Neural cell (in vitro differentiated cells): Measurements from ENCODE around the gene TNKS1BP1. TPM values are rescaled to one million over a fixed set of nuclear protein-coding genes. Genes with fewer than 3 reads are reported as not detected.

ENCODE experiments used
- H2AFZ ChIP-seq: fragments of 200-600, 300-800 bp; sonication (generic), shearing (Covaris generic); 2 replicates; pipeline ENCODE4 v1.6.0; 2014; ENCODE audit warnings: low read depth, mild to moderate bottlenecking, antibody characterized with exemption, low read length, moderate library complexity
- H3F3A ChIP-seq: fragments of 200-600 bp; shearing (Covaris generic); 2 replicates; pipeline ENCODE4 v1.6.1; 2016; ENCODE audit warnings: mild to moderate bottlenecking, moderate library complexity, mixed read lengths, antibody characterized with exemption, low read length; ENCODE audit not compliant: insufficient read depth, poor library complexity, severe bottlenecking
- H3K27ac ChIP-seq: fragments of 200-600, 300-800 bp; sonication (generic), shearing (Covaris generic); 2 replicates; pipeline ENCODE4 v1.5.1; 2014; ENCODE audit warnings: mild to moderate bottlenecking, low read length, moderate library complexity
- H3K27me3 ChIP-seq: fragments of 300-800, 200-600 bp; sonication (generic), shearing (Covaris generic); 2 replicates; pipeline ENCODE4 v1.6.0; 2014; ENCODE audit warnings: mild to moderate bottlenecking, low read depth, low read length, moderate library complexity; ENCODE audit not compliant: insufficient read depth
- H3K36me3 ChIP-seq: fragments of 300-800, 200-600 bp; sonication (generic), shearing (Covaris generic); 2 replicates; pipeline ENCODE4 v1.5.1; 2014; ENCODE audit warnings: mild to moderate bottlenecking, antibody characterized with exemption, low read length, moderate library complexity; ENCODE audit not compliant: insufficient read depth
- H3K4me2 ChIP-seq: fragments of 300-800, 200-600 bp; sonication (generic), shearing (Covaris generic); 2 replicates; pipeline ENCODE4 v1.6.0; 2014; ENCODE audit warnings: mild to moderate bottlenecking, low read length
- H3K4me3 ChIP-seq: fragments of 300-800, 200-600 bp; sonication (generic), shearing (Covaris generic); 2 replicates; pipeline ENCODE4 v1.5.1; 2014; ENCODE audit warnings: mild to moderate bottlenecking, low read length, moderate library complexity
- H3K79me2 ChIP-seq: fragments of 200-600 bp; shearing (Covaris generic); replicated peaks from 2 replicates; pipeline ENCODE4 v1.6.0; 2014; ENCODE audit warnings: mild to moderate bottlenecking, low read length, moderate library complexity; ENCODE audit not compliant: insufficient read depth
- H3K9ac ChIP-seq: fragments of 300-800, 200-600 bp; sonication (generic), shearing (Covaris generic); 2 replicates; pipeline ENCODE4 v1.6.1; 2016; ENCODE audit warnings: mild to moderate bottlenecking, low read length, mixed read lengths
- H3K9me2 ChIP-seq: fragments of 200-600 bp; shearing (Covaris generic); 2 replicates; pipeline ENCODE4 v1.6.1; 2016; ENCODE audit warnings: mild to moderate bottlenecking, low read length, mixed read lengths; ENCODE audit not compliant: insufficient read depth
- H3K9me3 ChIP-seq: fragments of 200-600, 300-800 bp; sonication (generic), shearing (Covaris generic); 2 replicates; pipeline ENCODE4 v1.6.1; 2016; ENCODE audit warnings: mild to moderate bottlenecking, mixed run types, low read length, moderate library complexity, mixed read lengths
- H4K20me1 ChIP-seq: fragments of 200-600 bp; shearing (Covaris generic); 2 replicates; pipeline ENCODE4 v1.6.1; 2016; ENCODE audit warnings: mild to moderate bottlenecking, mixed run types; ENCODE audit not compliant: insufficient read depth
- EP300 ChIP-seq: fragments of 450-650 bp; conservative IDR thresholded peaks from 2 replicates; pipeline ENCODE4 v1.6.1; 2014; ENCODE audit warnings: antibody characterized with exemption, mild to moderate bottlenecking, moderate library complexity; ENCODE audit not compliant: poor library complexity, severe bottlenecking
- EZH2 ChIP-seq: fragments of 200-600, 300-800 bp; shearing (Covaris generic), sonication (generic); IDR thresholded peaks from 2 replicates; pipeline ENCODE4 v1.6.1; 2014; ENCODE audit warnings: antibody characterized with exemption, low read length, borderline replicate concordance, mild to moderate bottlenecking; ENCODE audit not compliant: insufficient read depth, poor library complexity, severe bottlenecking
- MXI1 ChIP-seq: fragments of 450-650 bp; conservative IDR thresholded peaks from 2 replicates; pipeline ENCODE4 v1.6.1; 2014; ENCODE audit warnings: antibody characterized with exemption, mild to moderate bottlenecking; ENCODE audit not compliant: poor library complexity, severe bottlenecking
- POLR2AphosphoS5 ChIP-seq: IDR thresholded peaks from 2 replicates; pipeline ENCODE4 v1.6.1; 2012
- RAD21 ChIP-seq: fragments of 450-650 bp; conservative IDR thresholded peaks from 2 replicates; pipeline ENCODE4 v1.6.1; 2014; ENCODE audit warnings: antibody characterized with exemption, mild to moderate bottlenecking, moderate library complexity
- SMC3 ChIP-seq: fragments of 450-650 bp; conservative IDR thresholded peaks from 2 replicates; pipeline ENCODE4 v1.6.1; 2014; ENCODE audit warnings: antibody characterized with exemption, mild to moderate bottlenecking, moderate library complexity; ENCODE audit not compliant: poor library complexity
- TAF1 ChIP-seq: IDR thresholded peaks from 2 replicates; pipeline ENCODE4 v1.6.1; 2012; ENCODE audit warnings: low read depth
- polyA plus RNA-seq: library from polyadenylated mRNA; depleted of rRNA; stranded (reverse); fragments of >200 nt; gene quantifications from 2 replicates; pipeline ENCODE4 v1.2.3, GENCODE V29; 2014
- TF ChIP-seq, protein P1 (sequence below): IDR thresholded peaks from 2 replicates; pipeline ENCODE4 v1.6.1; 2012; ENCODE audit warnings: borderline replicate concordance
- TF ChIP-seq, protein P2 (sequence below): fragments of 450-650 bp; IDR thresholded peaks from 2 replicates; pipeline ENCODE4 v1.5.1; 2014; ENCODE audit warnings: antibody characterized with exemption, mild to moderate bottlenecking, moderate library complexity; ENCODE audit not compliant: poor library complexity, severe bottlenecking

TNKS1BP1 gene
- polyA plus RNA-seq, 1 donor from 2014 or later: 8.9 TPM

DNA sequence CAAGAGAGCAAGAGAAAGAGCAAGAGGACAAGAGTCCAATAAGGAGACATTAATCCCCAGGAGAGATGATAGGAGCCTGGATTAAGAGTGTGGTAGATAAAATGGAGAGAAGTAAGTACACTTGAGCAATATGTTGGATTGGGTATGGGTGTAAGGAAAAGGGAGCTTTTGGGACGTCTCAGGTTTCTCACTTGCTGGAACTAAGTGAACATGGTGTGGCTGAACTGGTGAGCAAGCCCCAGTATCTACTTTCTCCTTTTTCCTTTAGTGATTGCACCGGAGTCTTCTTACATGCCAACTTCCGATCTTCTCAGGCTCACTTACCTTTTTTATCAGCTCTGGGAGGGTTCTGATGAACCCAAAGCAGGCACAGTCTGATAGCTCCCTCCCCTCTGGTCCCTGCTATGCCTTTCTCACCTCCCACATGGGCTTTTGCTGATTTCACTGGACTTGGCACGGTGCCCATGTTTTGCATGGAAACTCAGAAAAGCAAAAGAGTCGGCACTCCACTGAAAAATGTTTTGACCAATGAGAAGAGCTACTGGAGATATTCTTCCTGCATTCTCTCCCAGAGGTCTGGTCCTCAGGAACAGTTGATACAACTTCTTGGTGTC lies 73.2 kb downstream of the TNKS1BP1 start:
- TF ChIP-seq TAF1 (no peak), RAD21 (no peak), EP300 (no peak), EZH2 (no peak), POLR2AphosphoS5 (no peak), SMC3 (no peak), MXI1 (no peak)
- TF ChIP-seq, protein P1, sequence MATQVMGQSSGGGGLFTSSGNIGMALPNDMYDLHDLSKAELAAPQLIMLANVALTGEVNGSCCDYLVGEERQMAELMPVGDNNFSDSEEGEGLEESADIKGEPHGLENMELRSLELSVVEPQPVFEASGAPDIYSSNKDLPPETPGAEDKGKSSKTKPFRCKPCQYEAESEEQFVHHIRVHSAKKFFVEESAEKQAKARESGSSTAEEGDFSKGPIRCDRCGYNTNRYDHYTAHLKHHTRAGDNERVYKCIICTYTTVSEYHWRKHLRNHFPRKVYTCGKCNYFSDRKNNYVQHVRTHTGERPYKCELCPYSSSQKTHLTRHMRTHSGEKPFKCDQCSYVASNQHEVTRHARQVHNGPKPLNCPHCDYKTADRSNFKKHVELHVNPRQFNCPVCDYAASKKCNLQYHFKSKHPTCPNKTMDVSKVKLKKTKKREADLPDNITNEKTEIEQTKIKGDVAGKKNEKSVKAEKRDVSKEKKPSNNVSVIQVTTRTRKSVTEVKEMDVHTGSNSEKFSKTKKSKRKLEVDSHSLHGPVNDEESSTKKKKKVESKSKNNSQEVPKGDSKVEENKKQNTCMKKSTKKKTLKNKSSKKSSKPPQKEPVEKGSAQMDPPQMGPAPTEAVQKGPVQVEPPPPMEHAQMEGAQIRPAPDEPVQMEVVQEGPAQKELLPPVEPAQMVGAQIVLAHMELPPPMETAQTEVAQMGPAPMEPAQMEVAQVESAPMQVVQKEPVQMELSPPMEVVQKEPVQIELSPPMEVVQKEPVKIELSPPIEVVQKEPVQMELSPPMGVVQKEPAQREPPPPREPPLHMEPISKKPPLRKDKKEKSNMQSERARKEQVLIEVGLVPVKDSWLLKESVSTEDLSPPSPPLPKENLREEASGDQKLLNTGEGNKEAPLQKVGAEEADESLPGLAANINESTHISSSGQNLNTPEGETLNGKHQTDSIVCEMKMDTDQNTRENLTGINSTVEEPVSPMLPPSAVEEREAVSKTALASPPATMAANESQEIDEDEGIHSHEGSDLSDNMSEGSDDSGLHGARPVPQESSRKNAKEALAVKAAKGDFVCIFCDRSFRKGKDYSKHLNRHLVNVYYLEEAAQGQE: no peak
- TF ChIP-seq, protein P2, sequence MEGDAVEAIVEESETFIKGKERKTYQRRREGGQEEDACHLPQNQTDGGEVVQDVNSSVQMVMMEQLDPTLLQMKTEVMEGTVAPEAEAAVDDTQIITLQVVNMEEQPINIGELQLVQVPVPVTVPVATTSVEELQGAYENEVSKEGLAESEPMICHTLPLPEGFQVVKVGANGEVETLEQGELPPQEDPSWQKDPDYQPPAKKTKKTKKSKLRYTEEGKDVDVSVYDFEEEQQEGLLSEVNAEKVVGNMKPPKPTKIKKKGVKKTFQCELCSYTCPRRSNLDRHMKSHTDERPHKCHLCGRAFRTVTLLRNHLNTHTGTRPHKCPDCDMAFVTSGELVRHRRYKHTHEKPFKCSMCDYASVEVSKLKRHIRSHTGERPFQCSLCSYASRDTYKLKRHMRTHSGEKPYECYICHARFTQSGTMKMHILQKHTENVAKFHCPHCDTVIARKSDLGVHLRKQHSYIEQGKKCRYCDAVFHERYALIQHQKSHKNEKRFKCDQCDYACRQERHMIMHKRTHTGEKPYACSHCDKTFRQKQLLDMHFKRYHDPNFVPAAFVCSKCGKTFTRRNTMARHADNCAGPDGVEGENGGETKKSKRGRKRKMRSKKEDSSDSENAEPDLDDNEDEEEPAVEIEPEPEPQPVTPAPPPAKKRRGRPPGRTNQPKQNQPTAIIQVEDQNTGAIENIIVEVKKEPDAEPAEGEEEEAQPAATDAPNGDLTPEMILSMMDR: no peak
- Histone ChIP-seq H2AFZ (no peak overlapping the region), H3K4me2 (no peak overlapping the region), H3K9ac (no peak overlapping the region), H3K36me3 (no peaks in the 10 kb centered on the region), H3K9me2 (no peaks in the 10 kb centered on the region), H3K9me3 (no peaks in the 10 kb centered on the region), H3F3A (no peaks in the 10 kb centered on the region), H4K20me1 (no peaks in the 10 kb centered on the region), H3K27me3 (no peaks in the 10 kb centered on the region), H3K27ac (no peak overlapping the region), H3K79me2 (no peaks in the 10 kb centered on the region), H3K4me3 (no peak overlapping the region)

DNA sequence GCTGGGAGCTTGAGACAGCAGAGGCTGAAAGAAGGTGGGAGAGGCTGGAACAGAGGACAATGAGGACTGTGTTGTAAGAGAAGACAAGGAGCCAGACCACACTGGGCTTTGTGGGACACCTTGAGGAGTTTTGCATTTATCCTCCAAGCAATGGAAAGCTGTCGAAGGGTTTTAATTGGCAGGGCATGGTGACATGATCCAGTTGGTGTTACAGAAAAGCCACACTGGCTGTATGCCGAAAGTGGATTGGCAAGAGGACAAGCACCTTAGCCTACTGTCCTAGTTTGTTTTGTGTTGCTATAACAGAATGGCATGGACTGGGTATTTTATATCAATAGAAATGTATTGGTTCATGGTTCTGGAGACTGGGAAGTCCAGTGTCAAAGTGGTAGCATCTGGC lies 73.7 kb downstream of the TNKS1BP1 start:
- no peaks in the 10 kb centered on the region for H3F3A ChIP-seq
- H3K4me3 ChIP-seq: no peak overlapping the region
- H3K36me3 ChIP-seq: no peaks in the 10 kb centered on the region
- no peaks in the 10 kb centered on the region for H3K9me2 ChIP-seq
- H3K9me3 ChIP-seq: no peaks in the 10 kb centered on the region
- H3K9ac ChIP-seq: no peak overlapping the region
- no peak overlapping the region for H3K27ac ChIP-seq
- H2AFZ ChIP-seq: no peak overlapping the region
- no peaks in the 10 kb centered on the region for H4K20me1 ChIP-seq
- no peak overlapping the region for H3K4me2 ChIP-seq
- TF ChIP-seq, protein P1: no peak
- no peak for TF ChIP-seq RAD21
- no peak for TF ChIP-seq EZH2
- TF ChIP-seq, protein P2: no peak
- no peak for TF ChIP-seq TAF1
- TF ChIP-seq MXI1: no peak
- no peak for TF ChIP-seq POLR2AphosphoS5
- TF ChIP-seq EP300: no peak
- TF ChIP-seq SMC3: no peak
- H3K79me2 ChIP-seq: no peaks in the 10 kb centered on the region
- no peaks in the 10 kb centered on the region for H3K27me3 ChIP-seq
